Transverse colon (tissue), 4 donors: Measurements from ENCODE around the gene ZNF575. TPM values are rescaled to one million over a fixed set of nuclear protein-coding genes. Genes with fewer than 3 reads are reported as not detected.

ENCODE experiments used
- DNase-seq: peaks from one replicate; pipeline ENCODE4 v3.0.0-alpha.2; 2019
- H3K27ac ChIP-seq, 4 donors: fragments of 200-600 bp; sonication (generic); 2 replicates each; pipeline ENCODE4 v1.5.1; 2016 to 2018; ENCODE audit warnings: inconsistent platforms in 4 of 4
- H3K27me3 ChIP-seq: fragments of 200-600 bp; sonication (generic); 2 replicates; pipeline ENCODE4 v1.5.1; 2017; ENCODE audit warnings: inconsistent platforms
- H3K36me3 ChIP-seq, 4 donors: fragments of 200-600 bp; sonication (generic); 2 replicates each; pipeline ENCODE4 v1.5.1; 2017 to 2019; ENCODE audit warnings: inconsistent platforms in 4 of 4
- H3K4me1 ChIP-seq, 4 donors: fragments of 200-600 bp; sonication (generic); 2 replicates each; pipeline ENCODE4 v1.5.1; 2017 to 2020; ENCODE audit warnings: inconsistent platforms in 4 of 4
- H3K4me3 ChIP-seq, 4 donors: fragments of 200-600 bp; sonication (generic); 1 replicate in 1 of 4; 2 replicates in 3 of 4; pipeline versions ENCODE4 v1.5.1 to v1.6.1; 2017 to 2019; ENCODE audit warnings: inconsistent platforms in 4 of 4
- H3K9me3 ChIP-seq, 2 donors: fragments of 200-600 bp; sonication (generic); 2 replicates each; pipeline ENCODE4 v1.5.1; 2017 to 2019; ENCODE audit warnings: inconsistent platforms in 2 of 2
- CTCF ChIP-seq, 5 experiments: fragments of 200-600 bp in 3 of 5; fragments of 450-650 bp in 2 of 5; sonication (generic) in 3 of 5; IDR thresholded peaks; 1 replicate in 2 of 5; 2 replicates in 3 of 5; pipeline ENCODE4 v1.5.1; 2016 to 2017; ENCODE audit warnings: antibody characterized with exemption in 5 of 5, inconsistent platforms in 3 of 5, mild to moderate bottlenecking in 2 of 5, moderate library complexity in 1 of 5
- EP300 ChIP-seq: sonication (generic); formaldehyde crosslinking; IDR thresholded peaks from one replicate; pipeline ENCODE4 v1.6.1; 2017; ENCODE audit warnings: antibody characterized with exemption, low read depth
- POLR2A ChIP-seq: fragments of 450-650 bp; IDR thresholded peaks from one replicate; pipeline ENCODE4 v1.6.1; 2016; ENCODE audit warnings: antibody characterized with exemption, mild to moderate bottlenecking, moderate library complexity
- POLR2AphosphoS5 ChIP-seq, 3 donors: sonication (generic); formaldehyde crosslinking; IDR thresholded peaks; one replicate each; pipeline ENCODE4 v1.6.1; 2016; ENCODE audit warnings: antibody characterized with exemption in 3 of 3
- WGBS, 2 donors: methylation state at CpG; one replicate each; pipeline ENCODE4 v1.1.5; 2018; ENCODE audit warnings: low coverage in 1 of 2; 5-methylcytosine and 5-hydroxymethylcytosine counted together
- in situ Hi-C, 4 donors: fragments of 200-750 bp; cut with MboI; loops; one replicate each; pipeline versions ENCODE4 v1.15.0 to v1.15.1; 2017; ENCODE audit warnings: low sequenced_read_pairs in 3 of 4, low pct_ligation_motif_present in 1 of 4, low pct_unique_long_range_greater_than_20kb in 1 of 4
- intact Hi-C: fragments of 100-400 bp; cut with DNase I; formaldehyde crosslinking; loops from one replicate; pipeline ENCODE4 v1.15.1; 2023; ENCODE audit warnings: low total_unique reads
- total RNA-seq, 4 donors: library from RNA; depleted of rRNA; stranded (reverse); fragments of >200 nt; gene quantifications; one replicate each; pipeline ENCODE4 v1.1.0, GENCODE V29; 2016

Gene ZNF575
- total RNA-seq, 4 donors from 2014 or later, result 0.20 to 1.9 (median 1.8) TPM; not detected in 1

GRCh38 chr19:43525836-43526771 is 6.9 kb upstream of the ZNF575 start:
- peak overlapping the region; percentile 61 to 99 (median 91) for H3K4me3 ChIP-seq
- in situ Hi-C loops (no loop called here), intact Hi-C loops (no loop called here)
- H3K27me3 ChIP-seq, result no peaks in the 10 kb centered on the region
- H3K27ac ChIP-seq, result peak overlapping the region; percentile 92 to 97 (median 95)
- H3K36me3 ChIP-seq, result no peaks in the 10 kb centered on the region
- no peaks in the 10 kb centered on the region for H3K9me3 ChIP-seq
- peaks cover 4 to 59% (median 37%) of the 10 kb centered on the region in 4 donors for H3K4me1 ChIP-seq
- peak; percentile 86 for DNase-seq
- WGBS, 2 donors, result 4% methylated on average over 19 of the region's 26 CpGs; no CpG with 5 or more reads in 1 of the 2 donors
- TF ChIP-seq CTCF (IDR thresholded peaks at IDR 0.05), result no peak
- peak; percentile 22 for TF ChIP-seq EP300
- peak; percentile 31 for TF ChIP-seq POLR2A
- no peak for TF ChIP-seq POLR2AphosphoS5 (IDR thresholded peaks at IDR 0.05)

GRCh38 chr19:43526884-43527859 is 5.8 kb upstream of the ZNF575 start, which contains the start of gene ETHE1:
Gene ETHE1, minus strand, starts transcription at chr19:43527201. Its CDS starts 24 bp downstream, at chr19:43527177.
- peak; percentile 96 to 98 (median 97) for TF ChIP-seq POLR2AphosphoS5 (IDR thresholded peaks at IDR 0.05)
- TF ChIP-seq EP300, result no peak
- TF ChIP-seq CTCF (IDR thresholded peaks at IDR 0.05), result peak in 2 of 5 experiments; percentile 20 to 31
- TF ChIP-seq POLR2A, result peak; percentile 95
- H3K27ac ChIP-seq, result peak within 1 kb of the TSS; percentile 92 to 97 (median 95)
- peaks cover 7 to 67% (median 42%) of the 10 kb centered on the region in 4 donors for H3K4me1 ChIP-seq
- H3K36me3 ChIP-seq, result no peaks in the 10 kb centered on the region
- H3K9me3 ChIP-seq, result no peaks in the 10 kb centered on the region
- peak; percentile 92 for DNase-seq
- H3K4me3 ChIP-seq, result peak within 1 kb of the TSS; percentile 61 to 99 (median 91)
- no peaks in the 10 kb centered on the region for H3K27me3 ChIP-seq
- WGBS, 2 donors, result 4 to 8% methylated on average over 11 to 48 of the region's 54 CpGs
- in situ Hi-C loops (no loop called here), intact Hi-C loops (no loop called here)

DNA sequence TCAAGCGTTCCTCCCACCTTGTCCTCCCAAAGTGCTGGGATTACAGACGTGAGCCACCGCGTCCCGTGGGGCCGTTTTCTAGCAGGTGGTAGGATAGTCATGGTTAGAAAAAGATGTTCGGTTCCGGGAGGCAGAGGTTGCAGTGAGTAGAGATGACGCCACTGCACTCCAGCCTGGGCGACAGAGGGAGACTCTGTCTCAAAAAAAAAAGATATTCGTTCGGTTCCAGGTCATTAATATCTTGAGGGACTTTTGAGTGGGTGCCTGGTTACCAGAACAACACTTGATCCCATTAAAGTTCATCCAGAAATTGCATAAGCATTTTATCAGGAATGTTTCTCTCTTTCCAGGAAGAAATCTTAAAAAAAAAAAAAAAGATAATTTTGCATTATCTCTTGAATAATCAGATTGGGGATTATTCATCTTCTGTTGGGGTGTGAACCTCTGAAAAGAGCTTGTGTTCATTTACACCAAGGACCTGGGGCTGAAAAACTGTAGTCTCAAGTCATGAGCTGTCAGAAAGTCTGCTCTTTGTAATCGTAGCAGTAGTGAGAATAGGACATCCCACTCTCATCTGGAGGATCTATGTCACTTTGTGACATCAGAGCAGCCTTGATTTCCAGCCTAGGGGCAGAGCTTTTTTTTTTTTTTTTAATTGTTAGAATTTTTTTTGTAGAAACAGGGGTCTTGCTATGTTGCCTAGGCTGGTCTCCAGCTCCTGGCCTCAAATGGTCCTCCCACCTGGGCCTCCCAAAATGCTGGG is 4.9 kb upstream of the ZNF575 start:
- no peaks in the 10 kb centered on the region for H3K9me3 ChIP-seq
- WGBS, 2 donors, result 26 to 28% methylated on average over 4 to 13 of the region's 13 CpGs
- H3K4me1 ChIP-seq, result peaks cover 10 to 67% (median 50%) of the 10 kb centered on the region in 4 donors
- peak overlapping the region in 3 of 4 donors; percentile 88 to 99 (median 94) for H3K4me3 ChIP-seq
- no peak for TF ChIP-seq EP300
- TF ChIP-seq POLR2A, result no peak
- peak in 2 of 3 donors; percentile 20 to 21 for TF ChIP-seq POLR2AphosphoS5 (IDR thresholded peaks at IDR 0.05)
- no peak for TF ChIP-seq CTCF (IDR thresholded peaks at IDR 0.05)
- peak; percentile 51 for DNase-seq
- peak overlapping the region; percentile 92 to 97 (median 95) for H3K27ac ChIP-seq
- H3K36me3 ChIP-seq, result no peaks in the 10 kb centered on the region
- in situ Hi-C loops, result no loop called here
- no peaks in the 10 kb centered on the region for H3K27me3 ChIP-seq
- intact Hi-C loops, result no loop called here
